HG02759 (cell line): ENCODE measurements around the gene ARHGEF17.
"Not testable (repeated sequence)": the region's sequence is repeated elsewhere in the genome, so short reads cannot be mapped to it uniquely, and the experiment has no call there.

ENCODE experiments used
- ATAC-seq: cut with Tn5 transposase; IDR thresholded peaks from one replicate; pipeline ENCODE4 v1.9.1; 2021; ENCODE audit warnings: mild to moderate bottlenecking, moderate library complexity; ENCODE audit not compliant: unreplicated experiment

ARHGEF17 gene, protein sequence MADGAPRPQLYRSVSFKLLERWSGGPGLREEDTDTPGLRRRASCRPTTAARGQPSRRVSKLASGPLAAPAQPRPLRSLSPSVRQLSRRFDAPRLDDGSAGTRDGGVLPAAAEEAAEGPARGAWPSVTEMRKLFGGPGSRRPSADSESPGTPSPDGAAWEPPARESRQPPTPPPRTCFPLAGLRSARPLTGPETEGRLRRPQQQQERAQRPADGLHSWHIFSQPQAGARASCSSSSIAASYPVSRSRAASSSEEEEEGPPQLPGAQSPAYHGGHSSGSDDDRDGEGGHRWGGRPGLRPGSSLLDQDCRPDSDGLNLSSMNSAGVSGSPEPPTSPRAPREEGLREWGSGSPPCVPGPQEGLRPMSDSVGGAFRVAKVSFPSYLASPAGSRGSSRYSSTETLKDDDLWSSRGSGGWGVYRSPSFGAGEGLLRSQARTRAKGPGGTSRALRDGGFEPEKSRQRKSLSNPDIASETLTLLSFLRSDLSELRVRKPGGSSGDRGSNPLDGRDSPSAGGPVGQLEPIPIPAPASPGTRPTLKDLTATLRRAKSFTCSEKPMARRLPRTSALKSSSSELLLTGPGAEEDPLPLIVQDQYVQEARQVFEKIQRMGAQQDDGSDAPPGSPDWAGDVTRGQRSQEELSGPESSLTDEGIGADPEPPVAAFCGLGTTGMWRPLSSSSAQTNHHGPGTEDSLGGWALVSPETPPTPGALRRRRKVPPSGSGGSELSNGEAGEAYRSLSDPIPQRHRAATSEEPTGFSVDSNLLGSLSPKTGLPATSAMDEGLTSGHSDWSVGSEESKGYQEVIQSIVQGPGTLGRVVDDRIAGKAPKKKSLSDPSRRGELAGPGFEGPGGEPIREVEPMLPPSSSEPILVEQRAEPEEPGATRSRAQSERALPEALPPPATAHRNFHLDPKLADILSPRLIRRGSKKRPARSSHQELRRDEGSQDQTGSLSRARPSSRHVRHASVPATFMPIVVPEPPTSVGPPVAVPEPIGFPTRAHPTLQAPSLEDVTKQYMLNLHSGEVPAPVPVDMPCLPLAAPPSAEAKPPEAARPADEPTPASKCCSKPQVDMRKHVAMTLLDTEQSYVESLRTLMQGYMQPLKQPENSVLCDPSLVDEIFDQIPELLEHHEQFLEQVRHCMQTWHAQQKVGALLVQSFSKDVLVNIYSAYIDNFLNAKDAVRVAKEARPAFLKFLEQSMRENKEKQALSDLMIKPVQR (N-terminal part only)

DNA sequence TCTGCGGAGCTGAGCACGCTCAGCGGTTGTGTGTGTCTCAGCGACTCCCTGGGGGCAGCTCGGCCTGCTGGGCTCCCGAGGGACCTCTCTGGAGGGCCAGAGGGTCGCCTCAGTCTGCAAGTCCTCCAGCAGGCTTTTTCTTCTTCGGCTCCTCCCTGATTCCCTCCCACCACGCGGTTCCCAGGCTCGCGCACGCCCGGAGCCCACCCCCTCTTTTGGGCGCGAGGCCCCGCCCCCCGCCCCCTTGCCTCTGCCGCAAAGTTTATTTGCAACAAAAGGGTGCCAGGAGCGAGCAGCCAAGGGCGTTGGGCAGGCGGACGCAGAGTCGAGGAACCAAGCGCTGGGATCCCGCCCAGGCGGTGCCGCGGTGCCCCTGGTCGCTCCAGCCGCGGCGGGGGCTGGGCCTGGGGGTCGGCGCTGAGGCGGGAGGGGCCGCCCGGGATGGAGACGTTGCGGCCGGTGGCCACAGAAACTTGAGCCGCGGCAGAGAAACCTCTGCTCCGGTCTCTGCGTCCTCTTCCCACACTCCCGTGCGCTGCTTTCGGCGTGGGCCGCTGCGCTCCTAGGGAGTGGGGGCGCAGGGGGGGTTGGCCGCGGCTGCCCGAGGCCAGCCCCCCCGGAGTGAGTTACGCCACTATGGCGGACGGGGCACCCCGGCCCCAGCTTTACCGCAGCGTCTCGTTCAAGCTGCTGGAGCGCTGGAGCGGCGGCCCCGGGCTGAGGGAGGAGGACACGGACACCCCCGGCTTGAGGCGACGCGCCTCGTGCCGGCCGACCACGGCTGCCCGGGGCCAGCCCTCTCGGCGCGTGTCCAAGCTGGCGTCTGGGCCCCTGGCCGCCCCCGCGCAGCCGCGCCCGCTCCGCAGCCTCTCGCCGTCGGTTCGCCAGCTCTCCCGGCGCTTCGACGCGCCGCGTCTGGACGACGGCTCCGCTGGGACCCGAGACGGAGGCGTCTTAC, at the start of gene ARHGEF17:
ARHGEF17 (plus strand) TSS at position 274 of the 958 bp plus-strand sequence; CDS start at position 637, 363 bp downstream.
- ATAC-seq, result peak; percentile 10

DNA sequence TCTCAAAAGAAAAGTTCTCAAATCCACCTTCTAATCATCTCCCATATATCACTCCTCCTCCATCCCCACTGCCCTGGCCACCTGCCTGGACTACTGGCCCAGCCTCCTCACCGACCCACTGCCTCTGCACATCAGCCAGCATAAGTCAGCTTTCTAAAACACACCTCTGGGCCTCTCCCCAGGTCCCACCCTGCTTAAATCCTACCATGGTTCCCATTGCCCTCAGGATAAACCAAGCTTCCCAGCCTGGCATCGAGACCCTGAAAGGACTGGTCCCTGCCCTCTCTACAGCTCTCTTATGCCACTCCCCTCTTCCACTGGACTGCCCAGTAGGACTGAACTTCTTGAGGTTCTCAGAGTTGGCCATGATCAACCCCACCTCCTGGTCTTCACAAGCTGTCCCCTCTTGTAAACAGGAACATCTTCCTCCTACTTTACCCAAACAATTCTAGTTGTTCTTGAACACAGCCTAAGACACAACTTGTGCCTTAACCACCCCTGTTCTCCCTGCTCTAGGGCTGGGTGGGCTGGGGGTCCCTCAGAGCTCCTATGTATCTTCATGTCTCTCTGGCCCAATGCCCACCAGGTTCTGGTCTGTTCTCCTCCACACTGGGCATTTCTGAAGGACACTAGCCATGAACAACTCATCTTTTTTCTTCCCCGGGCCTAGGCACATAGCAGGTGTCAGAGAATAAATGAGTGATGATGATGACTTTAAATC, 48.5 kb upstream of the ARHGEF17 start:
- ATAC-seq, result no peak

DNA sequence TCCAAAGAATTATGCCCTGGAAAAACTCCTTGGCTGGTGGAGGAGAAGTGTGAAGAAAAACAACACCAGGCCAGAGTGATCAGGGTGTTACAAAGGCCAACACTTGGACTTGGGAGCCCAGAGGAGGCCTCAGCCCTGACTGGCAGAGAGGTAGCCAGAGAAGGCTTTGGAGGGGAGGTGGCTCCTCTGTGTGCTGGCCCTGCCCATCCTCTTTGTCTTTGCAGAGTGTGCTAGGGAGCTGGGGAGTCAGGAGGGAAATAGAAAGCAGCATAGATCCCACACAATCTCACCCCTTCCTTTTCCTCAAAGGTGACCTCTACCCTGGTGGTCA, 48.0 kb upstream of the ARHGEF17 start:
- ATAC-seq, result no peak

DNA sequence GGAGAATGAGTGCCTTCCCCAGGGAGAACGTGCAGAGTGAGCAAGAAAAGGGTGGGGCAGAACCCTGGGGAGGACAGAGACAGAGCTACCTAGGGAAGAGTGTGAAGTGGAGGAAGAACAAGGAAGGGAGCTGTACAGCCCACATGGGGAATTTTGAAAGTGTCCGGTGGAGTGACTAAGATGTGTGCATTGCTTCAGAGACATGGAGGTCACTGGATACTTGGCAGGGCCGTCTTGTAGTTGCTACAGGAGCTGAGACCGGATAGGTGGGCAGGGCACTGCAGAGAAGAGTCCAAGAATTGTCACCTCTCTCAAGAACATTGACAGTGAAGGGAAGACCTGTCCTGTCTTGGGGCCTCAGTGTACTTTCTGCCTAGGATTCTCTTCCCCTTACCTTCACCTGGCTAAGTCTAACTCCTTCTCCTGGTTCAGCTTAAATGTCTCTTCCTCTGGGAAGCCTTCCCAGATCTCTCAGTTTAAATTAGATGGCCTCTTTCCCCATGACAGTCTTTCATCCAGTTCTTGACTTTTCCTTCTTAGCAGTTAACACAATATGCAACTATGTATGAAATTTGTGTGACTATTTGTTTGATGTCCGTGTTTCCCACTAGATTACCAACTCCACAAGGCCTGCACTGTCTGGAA, 45.1 kb upstream of the ARHGEF17 start:
- ATAC-seq, result no peak

DNA sequence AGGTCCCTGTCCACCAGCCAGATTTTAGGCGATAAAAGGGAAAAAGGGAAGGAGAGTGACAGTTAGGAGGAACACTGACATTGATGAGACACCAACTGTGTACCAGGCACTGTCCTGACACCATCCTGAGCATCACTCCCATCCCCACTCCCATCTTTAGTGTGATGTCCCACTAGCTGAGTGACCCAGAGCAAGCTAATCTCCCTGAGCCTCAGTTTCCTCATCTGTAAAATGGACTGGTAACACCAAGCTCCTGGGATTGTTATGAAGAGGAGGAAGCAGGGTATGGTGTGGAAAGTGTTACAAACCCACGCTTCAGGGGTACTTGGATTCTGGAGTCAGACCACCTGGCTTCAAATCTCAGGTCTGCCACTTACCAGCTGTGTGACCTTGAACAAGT, 44.4 kb upstream of the ARHGEF17 start:
- ATAC-seq, result no peak

DNA sequence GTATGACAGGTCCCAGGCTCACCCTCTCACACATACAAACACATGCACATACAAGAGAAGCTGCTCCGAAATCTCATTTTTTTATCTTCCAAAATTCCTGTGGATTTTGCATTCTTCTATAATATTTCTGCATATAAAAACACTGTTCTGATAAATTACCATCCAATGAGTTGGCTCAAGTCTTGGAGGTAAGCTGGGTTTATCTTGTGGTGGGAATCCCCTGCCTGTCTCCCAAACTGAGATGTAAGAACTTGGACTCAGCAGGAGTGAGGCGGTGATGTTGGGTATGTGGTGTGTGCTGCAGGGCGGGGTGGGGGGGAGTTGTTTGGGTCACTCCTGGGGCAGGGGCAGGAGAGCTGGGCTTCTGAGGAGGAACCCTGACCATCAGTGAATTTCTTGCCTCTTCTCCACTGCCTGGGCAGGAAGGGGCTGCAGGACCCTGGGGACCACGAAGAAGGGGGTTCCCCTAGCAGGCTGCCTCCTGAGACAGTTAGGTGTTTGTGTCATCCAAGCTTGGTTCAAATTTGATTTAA, 42.7 kb upstream of the ARHGEF17 start:
- ATAC-seq, result no peak

DNA sequence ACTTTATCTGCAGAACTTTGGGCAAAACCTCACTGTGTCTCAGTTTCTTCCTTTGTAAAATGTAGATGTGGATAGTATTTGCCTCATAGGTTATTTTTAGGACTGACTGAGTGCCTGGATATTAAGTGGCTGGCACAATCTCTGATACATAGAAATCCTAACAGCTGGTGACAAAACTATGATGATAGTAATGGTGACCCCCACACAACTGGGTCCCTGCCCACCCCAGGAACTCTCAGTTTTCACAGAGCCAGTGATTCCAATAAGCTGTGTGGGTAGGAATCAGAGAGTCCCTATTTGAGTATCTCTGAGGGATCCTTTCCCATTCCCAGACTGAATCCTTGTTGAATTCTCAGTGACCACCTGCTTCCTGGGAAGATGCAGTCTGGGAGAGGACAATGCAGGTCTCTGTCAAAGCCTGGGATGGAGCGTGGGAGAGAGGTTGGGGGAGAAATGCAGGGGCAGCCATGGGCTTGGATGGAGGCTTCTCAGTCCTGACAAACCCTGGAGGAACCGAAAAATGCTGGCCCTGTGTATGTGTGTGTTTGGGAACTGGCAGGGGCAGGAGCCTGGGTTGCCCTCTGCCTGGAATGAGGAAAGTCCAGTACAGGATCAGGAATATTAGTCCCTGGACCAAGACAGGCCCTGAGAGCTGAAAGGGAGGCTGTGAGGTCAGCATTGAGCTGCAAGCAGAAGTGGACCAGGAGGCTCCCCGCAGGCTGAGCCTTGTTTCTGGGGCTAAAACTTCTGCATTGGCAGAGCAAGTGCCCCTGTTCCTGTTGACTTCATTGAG, 42.0 kb upstream of the ARHGEF17 start:
- ATAC-seq, result no peak

DNA sequence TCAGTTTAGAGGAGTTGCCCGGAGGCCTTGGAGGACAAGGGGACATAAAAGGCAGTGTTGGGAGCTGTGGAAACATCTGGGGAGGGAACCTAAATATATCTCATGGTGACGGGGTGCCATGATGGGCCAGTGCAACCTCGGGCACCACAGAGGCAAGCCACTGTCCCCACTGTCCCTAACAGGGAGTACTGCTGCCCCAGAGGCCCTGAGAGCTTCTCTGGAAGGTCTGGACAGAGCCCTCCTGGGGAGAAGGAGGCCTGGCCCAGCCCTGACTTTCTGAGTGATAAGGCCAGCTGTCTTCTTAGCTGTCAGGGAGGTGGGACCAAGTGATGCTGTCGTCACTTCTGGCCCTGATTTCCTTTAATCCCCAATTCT, 41.4 kb upstream of the ARHGEF17 start:
- no peak for ATAC-seq

DNA sequence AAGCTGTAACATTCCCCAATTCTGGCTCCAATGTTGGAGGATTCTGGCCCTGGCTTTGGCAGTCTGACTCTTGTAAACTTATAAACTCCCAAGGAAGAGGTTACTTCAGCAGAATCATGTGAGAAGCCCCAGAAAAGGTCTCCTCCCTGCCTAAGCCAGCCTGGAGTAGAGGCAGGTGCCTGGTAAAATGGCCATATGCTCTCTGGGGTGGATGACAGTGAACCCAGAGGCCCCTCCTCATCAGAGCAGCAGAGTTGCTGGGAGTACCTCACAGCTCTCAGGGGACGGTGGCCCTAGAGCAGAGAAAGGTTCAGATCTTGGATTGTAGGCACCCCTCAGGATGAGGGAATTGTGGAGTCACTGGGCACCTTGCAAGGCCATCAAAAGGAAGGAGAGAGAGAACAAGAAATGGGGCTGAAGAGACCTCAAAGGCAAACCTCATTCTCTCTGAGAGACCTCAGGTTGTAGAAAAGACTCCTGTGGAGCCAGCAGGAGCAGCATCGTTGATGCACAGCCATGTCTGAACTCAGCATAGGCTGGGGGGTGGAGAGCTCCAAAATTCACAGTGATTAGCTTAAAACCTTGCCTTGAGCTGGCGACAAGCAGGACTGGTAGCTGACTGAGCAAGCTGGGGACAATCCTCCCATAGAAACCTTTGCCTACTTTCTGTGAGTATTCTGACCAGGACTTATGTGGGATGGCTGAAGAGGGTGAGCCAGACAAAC, 40.8 kb upstream of the ARHGEF17 start:
- ATAC-seq, result no peak

DNA sequence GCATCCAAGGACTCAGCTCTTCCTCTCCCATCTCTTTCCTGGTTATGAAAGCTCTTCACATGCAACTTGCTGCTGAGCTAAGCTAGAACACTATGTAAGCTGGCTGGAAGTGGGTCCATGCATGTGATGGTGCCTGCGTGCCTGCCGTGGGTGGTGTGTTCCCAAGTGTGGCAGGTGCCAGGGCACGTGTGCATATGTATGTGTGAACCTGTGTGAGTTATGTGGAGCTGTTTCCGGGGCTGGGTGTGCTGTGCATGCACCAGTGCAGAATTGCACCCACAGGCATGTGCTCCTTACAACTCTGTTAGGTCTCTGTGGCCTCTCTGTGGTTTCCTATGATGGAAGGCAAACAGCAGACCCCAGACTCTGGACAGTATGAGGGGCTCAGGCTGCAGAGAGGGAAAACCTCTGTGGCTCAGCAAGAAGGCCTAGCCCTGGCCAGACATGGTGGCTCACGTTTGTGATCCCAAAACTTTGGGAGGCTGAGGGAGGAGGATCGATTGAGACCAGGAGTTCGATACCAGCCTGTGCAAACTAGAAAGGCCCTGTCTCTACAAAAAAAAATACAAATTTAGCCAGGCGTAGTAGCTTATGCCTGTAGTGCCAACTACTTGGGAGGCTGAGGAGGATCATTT, 40.1 kb upstream of the ARHGEF17 start:
- no peak for ATAC-seq

DNA sequence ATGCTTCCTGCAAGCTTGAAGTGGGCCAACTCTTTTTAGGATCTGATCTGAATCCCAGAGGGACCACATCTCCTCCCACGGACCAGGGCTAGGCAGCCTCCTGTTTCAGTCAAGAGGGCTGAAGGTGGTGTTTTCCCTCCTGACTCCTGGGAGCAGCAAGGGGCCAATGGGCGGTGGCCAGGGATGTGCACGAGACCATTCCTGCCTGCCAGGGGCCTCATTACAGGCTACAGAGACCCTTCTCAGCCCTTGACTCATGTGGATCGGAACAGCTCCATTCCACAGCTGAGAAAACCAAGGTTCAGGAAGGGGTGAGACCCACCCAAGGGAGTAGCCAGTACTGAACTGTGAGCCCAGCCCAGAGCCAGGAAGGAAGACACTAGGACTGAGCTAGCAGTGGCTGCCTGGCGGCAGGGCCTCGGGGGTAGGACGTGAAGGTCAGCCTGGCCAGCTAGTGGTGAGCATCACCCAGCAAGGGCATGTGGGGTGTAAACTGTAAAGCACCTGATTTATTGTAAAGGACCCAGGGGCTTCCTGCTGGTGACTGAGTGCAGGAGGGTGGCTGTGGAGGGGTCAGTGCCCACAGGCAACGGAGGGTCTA, 39.3 kb upstream of the ARHGEF17 start:
- no peak for ATAC-seq

DNA sequence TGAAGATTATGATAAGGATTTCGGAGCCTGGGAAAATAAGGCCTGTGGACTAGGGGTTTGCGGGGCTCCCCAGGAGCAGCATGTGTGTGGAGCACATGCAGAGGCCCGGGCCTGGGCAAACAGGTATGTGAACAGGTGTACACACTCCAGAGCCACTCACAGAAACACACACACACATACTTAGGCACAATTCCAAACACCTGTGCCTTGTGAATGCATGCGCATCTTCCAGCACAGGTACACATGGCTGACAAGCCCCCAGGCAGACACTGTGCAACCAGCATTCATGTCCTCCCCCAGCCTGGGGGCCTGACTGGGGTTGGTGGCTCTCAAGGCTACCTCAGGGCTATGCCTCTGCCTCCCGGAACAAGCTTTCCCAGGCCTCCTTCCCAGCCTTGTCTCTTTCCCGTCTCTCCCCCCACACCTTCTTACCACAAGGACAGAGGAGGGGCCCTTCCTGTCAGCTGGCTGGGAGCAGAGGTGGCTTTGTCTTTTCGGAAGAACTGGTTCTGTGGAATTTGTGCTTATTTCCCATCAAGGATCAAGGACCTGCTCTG, 38.5 kb upstream of the ARHGEF17 start:
- no peak for ATAC-seq

DNA sequence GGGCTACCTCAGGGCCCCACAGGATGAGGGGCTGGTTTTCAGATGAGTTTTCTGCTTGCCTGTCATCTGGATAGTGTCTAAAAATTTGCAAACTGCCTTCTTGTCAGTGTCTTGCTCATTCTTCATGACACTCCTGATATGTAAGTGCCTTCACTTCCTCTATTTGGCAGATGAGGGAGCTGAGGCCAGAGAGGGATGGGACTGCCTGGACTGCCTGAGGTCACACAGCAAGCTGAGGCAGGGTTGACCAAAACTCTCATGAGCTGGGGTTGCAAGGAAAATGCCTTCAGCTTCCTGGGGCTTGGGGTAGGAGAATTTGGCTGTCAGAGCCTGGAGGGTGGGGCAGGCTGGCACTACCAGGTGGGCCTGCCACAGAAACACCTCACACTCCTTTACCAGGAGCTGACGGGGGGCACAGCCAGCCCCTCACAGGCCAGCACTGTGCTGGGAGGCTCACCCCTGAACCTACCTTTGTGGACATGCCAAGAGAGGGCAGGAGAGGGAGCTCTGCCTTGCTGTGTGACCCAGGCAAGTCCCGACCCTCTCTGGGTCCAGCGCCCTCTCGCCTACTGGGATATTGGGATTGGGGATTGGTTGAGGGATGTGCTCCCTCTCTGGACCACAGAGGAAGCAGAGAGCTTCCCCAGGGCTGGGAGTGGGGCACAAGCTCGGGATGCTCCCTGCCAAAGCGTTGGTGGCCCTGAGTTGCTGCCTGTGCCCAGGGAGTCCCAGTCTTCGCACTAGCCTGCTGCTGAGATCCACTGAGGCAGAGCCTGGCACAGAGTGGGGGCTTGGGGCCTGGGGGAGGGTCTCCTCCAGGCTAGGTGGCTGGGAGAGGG, 37.8 kb upstream of the ARHGEF17 start:
- ATAC-seq, result no peak

DNA sequence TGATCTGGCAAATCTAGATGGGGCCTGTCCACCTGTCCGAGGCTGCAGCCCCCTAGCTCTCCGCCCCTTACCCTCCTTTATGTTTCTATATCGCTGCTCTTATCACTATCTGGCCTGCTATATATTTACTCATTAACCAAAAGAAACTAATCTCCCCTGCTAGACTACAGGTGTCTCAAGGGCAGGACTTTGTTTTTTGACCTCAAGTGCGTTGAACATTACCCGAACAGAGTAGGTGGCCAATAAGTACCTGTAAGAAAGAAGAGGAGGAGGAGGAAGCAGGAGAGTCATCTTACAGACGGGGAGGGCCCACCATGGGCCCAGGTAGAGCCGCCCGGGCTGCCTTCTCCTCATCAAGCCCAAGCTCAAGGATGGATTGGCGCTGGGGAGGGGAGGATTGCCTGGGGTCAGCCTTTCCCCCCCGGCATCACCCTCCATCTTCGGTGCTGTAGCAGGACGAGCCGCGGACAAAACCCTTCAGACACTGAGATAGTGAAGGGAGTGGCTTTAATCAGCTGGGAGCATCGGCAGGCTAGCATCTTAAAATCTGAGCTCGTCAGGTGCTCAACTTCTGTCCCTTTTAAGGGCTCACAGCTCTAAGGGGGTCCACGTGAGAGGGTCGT, 37.1 kb upstream of the ARHGEF17 start:
- no peak for ATAC-seq

DNA sequence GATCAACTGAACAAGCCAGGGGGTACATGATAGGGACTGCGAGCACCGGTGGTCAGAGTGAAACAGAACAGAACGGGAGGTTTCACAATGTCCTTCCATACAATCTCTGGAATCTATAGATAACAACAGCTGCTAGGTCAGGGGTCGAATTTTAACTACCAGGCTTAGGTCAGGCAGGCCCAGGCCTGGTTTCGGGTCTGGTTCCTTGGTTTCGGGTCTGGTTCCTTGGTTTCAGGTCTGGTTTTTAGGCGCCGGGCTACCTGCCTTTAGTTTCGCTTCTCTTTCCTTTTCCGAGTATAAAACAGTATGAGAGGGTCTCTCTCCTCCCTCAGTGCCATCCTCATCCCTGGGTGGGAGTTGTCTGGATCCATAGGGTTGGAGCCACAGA, 36.6 kb upstream of the ARHGEF17 start:
- ATAC-seq, result not testable (repeated sequence)
